GM18502 (cell line): ENCODE measurements around the gene MAMSTR.

Experiments used
- ATAC-seq: cut with Tn5 transposase; IDR thresholded peaks from one replicate; pipeline ENCODE4 v1.9.1; 2021; ENCODE audit warnings: mild to moderate bottlenecking; ENCODE audit not compliant: unreplicated experiment, poor library complexity

Gene MAMSTR

GRCh38 chr19:48746738-48747575, 27.4 kb upstream of the MAMSTR start, which contains the start of gene IZUMO1:
TSS of gene IZUMO1 (minus strand) at chr19:48746909. CDS start at chr19:48745859, 1,050 bp downstream.
- ATAC-seq = no peak

GRCh38 chr19:48746110-48746509, 26.6 kb upstream of the MAMSTR start:
- no peak for ATAC-seq

GRCh38 chr19:48745208-48745995, 25.9 kb upstream of the MAMSTR start:
- ATAC-seq = no peak

GRCh38 chr19:48742096-48742495, 22.6 kb upstream of the MAMSTR start:
- no peak for ATAC-seq

- no peak for ATAC-seq
Measured at GRCh38 chr19:48741129-48741999, 21.8 kb upstream of the MAMSTR start.

GRCh38 chr19:48740164-48740972, 20.8 kb upstream of the MAMSTR start, which contains the start of gene RASIP1:
TSS of gene RASIP1 (minus strand) at chr19:48740610. CDS start at chr19:48740282, 328 bp downstream.
- ATAC-seq = no peak

GRCh38 chr19:48739404-48740163, 20.1 kb upstream of the MAMSTR start:
- ATAC-seq = no peak

- ATAC-seq = peak; percentile 81
Measured at GRCh38 chr19:48738557-48739403, 19.3 kb upstream of the MAMSTR start.

GRCh38 chr19:48737360-48737998, 18.0 kb upstream of the MAMSTR start:
- no peak for ATAC-seq

GRCh38 chr19:48735031-48735615, 15.6 kb upstream of the MAMSTR start:
- no peak for ATAC-seq

- no peak for ATAC-seq
Measured at GRCh38 chr19:48734625-48735024, 15.1 kb upstream of the MAMSTR start.

GRCh38 chr19:48731452-48731851, 11.9 kb upstream of the MAMSTR start:
- no peak for ATAC-seq

- no peak for ATAC-seq
Measured at GRCh38 chr19:48728911-48729664, 9.6 kb upstream of the MAMSTR start.

- ATAC-seq = no peak
Measured at GRCh38 chr19:48726556-48726955, 7.0 kb upstream of the MAMSTR start.

GRCh38 chr19:48724796-48725753, 5.5 kb upstream of the MAMSTR start:
- ATAC-seq = no peak
